Measurements from ENCODE around the gene AQP4.

Gene AQP4

GRCh38 chr18:26853401-26853800, 12.1 kb downstream of the AQP4 start:
- no peak overlapping the region for H3K4me3 ChIP-seq (replicated peaks; ENCODE audit: low read depth, low read length)
- no peak for DNase-seq (ENCODE audit: low read depth)
- no peak for TF ChIP-seq CTCF (IDR thresholded peaks at IDR 0.05; ENCODE audit: low read length, missing control alignments)

DNA sequence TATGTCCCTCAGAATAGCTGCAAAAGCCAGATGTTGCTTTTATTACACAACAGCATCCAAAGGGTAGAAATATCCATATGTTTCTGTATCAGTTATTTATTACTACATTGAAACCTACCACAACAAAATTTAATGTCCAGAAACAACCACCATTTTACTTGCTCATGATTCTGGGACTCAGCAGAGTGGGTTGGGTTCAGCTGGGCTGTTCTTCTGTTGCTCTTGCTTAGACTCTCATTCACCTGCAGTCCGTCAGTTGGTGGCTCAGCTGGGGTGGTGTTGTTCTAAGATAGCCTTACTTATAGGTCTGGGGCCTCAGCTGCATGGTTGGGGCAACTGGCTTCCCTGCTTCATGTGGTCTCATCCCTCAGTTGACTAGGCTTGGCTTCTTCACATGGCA, 21.7 kb downstream of the AQP4 start:
- DNase-seq (ENCODE audit: low read depth), result no peak
- no peak for TF ChIP-seq CTCF (IDR thresholded peaks at IDR 0.05; ENCODE audit: low read length, missing control alignments)
- no peak overlapping the region for H3K4me3 ChIP-seq (replicated peaks; ENCODE audit: low read depth, low read length)

- no peak for DNase-seq (ENCODE audit: low read depth)
- no peak overlapping the region for H3K4me3 ChIP-seq (replicated peaks; ENCODE audit: low read depth, low read length)
- TF ChIP-seq CTCF (IDR thresholded peaks at IDR 0.05; ENCODE audit: low read length, missing control alignments), result no peak
Observed at GRCh38 chr18:26840965-26841364, 24.5 kb downstream of the AQP4 start.

- DNase-seq (ENCODE audit: low read depth), result no peak
- no peak for TF ChIP-seq CTCF (IDR thresholded peaks at IDR 0.05; ENCODE audit: low read length, missing control alignments)
- H3K4me3 ChIP-seq (replicated peaks; ENCODE audit: low read depth, low read length), result no peak overlapping the region
Observed at GRCh38 chr18:26839609-26840008, 25.9 kb downstream of the AQP4 start.

DNA sequence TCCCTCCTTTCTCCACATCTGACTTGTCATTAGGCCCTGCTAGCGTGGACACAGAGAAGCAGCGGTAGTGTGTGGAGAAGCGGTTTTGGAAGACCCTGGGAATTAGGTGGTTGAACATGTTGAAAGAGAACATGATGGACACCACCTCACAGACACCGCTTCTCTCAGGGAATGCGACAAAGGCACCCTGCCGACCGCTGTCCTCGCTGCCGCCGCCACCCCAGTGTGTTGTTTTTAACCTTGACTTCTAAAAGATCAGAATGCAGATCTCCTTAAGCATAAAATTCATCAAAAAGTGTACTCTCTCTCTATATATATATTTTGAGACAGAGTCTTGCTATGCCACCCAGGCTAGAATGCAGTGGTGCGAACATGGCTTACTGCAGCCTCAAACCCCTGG, 33.2 kb downstream of the AQP4 start:
- no peak overlapping the region for H3K4me3 ChIP-seq (replicated peaks; ENCODE audit: low read depth, low read length)
- no peak for TF ChIP-seq CTCF (IDR thresholded peaks at IDR 0.05; ENCODE audit: low read length, missing control alignments)
- no peak for DNase-seq (ENCODE audit: low read depth)

- DNase-seq (ENCODE audit: low read depth), result no peak
- no peak for TF ChIP-seq CTCF (IDR thresholded peaks at IDR 0.05; ENCODE audit: low read length, missing control alignments)
- no peak overlapping the region for H3K4me3 ChIP-seq (replicated peaks; ENCODE audit: low read depth, low read length)
Observed at GRCh38 chr18:26827581-26827980, 37.9 kb downstream of the AQP4 start.

DNA sequence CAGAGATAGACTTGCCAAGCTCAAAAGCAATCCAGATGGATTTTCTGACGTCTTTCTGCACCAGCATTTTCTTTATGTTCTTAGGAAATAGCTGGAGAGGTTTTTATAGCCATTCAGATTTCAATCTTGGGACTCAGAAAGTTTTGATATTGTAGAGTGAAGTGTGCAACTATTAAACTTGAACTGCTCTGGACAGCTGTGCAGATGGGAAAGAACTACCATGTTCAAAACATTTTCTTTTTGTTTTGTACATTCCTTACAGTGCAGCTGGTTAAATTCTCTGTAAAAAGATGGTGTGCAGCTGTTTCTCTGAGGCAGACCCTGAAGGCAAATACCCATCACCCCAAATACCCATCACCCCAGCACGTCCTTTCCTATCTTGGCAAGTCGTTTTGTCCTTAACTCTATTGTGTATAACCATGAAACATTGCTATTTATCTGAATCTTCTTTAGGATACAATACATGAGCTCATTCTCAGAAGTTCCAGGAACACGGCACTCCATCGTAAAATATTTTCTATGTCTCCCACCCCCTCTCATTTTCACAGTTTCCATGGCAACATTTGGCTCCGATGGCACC, 38.8 kb downstream of the AQP4 start:
- H3K4me3 ChIP-seq (replicated peaks; ENCODE audit: low read depth, low read length), result no peak overlapping the region
- no peak for DNase-seq (ENCODE audit: low read depth)
- TF ChIP-seq CTCF (IDR thresholded peaks at IDR 0.05; ENCODE audit: low read length, missing control alignments), result no peak

Data from fibroblast of pulmonary artery (primary cell).